Fibroblast of skin of left biceps (primary cell): ENCODE data around the gene UBQLN3.

Experiments used
- DNase-seq, 2 experiments: peaks; one replicate each; pipeline ENCODE4 v3.0.0-alpha.2; 2013; ENCODE audit warnings: low read depth in 2 of 2

UBQLN3 gene

DNA sequence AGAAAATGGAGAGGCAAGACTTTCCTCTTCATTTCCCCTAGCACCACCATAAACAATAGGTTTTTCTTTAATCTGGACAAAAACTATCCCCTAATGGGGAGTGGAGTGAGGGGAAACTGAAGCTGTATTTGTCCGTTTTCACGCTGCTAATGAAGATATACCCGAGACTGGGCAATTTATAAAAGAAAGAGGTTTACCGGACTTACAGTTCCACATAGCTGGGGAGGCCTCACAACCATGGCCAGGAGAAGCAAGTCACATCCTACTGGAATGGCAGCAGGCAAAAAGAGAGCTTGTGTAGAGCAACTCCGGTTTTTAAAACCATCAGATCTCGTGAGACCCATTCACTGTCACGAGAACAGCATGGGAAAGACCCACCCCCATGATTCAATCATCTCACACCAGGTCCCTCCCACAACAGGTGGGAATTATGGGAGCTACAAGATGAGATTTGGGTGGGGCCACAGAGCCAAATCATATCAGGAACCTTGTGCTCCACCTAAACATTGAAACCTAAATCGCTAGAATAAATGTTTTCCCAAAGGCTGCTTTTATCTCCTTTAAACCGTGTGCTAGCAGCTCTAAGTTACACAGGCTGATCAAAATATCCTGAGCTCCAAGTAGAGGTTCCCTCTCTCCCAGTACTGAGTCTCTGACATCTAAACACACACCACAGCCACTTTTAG, 4.3 kb downstream of the UBQLN3 start:
- DNase-seq, result no peak

- DNase-seq, result no peak
Measured at GRCh38 chr11:5504403-5504921, 5.3 kb downstream of the UBQLN3 start.

GRCh38 chr11:5500393-5500801, 9.4 kb downstream of the UBQLN3 start:
- no peak for DNase-seq

- DNase-seq, result no peak
Measured at GRCh38 chr11:5499671-5500070, 10.1 kb downstream of the UBQLN3 start.

- DNase-seq, result peak; percentile 8 to 12
Measured at GRCh38 chr11:5489576-5490357, 20.0 kb downstream of the UBQLN3 start.

DNA sequence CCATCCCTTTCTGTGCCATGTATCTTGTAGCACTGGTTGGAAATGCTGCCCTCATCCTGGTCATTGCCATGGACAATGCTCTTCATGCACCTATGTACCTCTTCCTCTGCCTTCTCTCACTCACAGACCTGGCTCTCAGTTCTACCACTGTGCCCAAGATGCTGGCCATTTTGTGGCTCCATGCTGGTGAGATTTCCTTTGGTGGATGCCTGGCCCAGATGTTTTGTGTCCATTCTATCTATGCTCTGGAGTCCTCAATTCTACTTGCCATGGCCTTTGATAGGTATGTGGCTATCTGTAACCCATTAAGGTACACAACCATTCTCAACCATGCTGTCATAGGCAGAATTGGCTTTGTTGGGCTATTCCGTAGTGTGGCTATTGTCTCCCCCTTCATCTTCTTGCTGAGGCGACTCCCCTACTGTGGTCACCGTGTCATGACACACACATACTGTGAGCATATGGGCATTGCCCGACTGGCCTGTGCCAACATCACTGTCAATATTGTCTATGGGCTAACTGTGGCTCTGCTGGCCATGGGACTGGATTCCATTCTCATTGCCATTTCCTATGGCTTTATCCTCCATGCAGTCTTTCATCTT, 20.9 kb downstream of the UBQLN3 start:
- DNase-seq, result no peak

DNA sequence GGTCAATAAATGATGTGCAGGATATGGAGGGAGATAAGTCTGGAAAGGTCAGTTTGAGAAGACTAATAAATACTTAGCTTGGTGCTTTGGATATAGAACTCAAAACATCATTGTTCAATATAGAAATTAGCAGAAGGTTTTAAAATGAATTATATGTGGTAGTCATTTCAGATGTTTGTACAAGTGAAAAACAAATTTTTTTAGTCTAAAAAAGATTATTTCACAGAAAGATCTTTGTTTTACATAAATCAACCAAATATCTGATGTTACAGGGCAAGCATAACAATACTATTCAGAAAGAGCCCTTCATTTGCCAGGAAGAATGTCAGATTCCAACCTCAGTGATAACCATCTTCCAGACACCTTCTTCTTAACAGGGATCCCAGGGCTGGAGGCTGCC, 21.4 kb downstream of the UBQLN3 start, which contains the start of gene OR52D1:
Gene OR52D1 (plus strand): TSS at position 301 of the 400 bp plus-strand sequence. CDS start 22 bp downstream, at position 323.
- DNase-seq, result no peak

- DNase-seq, result no peak
Measured at GRCh38 chr11:5486421-5486820, 23.3 kb downstream of the UBQLN3 start.

GRCh38 chr11:5486003-5486402, 23.8 kb downstream of the UBQLN3 start:
- DNase-seq, result no peak

GRCh38 chr11:5476186-5476819, 33.5 kb downstream of the UBQLN3 start:
- peak in 1 of 2 experiments; percentile 14 for DNase-seq

- DNase-seq, result no peak
Measured at GRCh38 chr11:5473921-5474320, 35.8 kb downstream of the UBQLN3 start.

- no peak for DNase-seq
Measured at GRCh38 chr11:5467527-5467926, 42.2 kb downstream of the UBQLN3 start.

GRCh38 chr11:5460983-5461621, 48.7 kb downstream of the UBQLN3 start:
- DNase-seq, result no peak
